ENCODE results near the gene TRRAP.

Gene TRRAP

DNA sequence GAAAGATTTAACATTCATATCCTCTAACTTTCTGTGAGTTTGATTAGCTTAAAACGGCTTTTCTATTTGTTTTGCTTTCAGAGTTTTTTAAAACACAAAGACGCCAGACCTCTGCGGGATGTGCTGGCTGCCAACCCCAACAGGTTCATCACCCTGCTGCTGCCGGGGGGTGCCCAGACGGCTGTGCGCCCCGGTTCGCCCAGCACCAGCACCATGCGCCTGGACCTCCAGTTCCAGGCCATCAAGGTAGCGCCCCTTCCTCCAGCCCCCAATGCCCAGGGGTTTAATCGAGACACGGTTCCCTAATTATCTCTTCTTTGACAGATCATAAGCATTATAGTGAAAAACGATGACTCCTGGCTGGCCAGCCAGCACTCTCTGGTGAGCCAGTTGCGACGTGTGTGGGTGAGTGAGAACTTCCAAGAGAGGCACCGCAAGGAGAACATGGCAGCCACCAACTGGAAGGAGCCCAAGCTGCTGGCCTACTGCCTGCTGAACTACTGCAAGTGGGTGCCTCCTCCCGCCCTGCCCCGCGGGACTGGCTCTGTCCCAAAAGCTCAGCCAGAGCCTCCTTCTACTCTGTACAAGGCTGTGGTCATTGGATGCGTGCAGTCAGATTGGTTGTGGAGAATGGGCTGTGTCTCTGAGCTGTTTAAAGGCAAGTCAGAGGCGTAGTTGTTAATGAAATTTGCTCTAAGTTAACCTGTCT is 71.2 kb downstream of the TRRAP start:
- no peak for DNase-seq (ENCODE audit: low spot score)

DNA sequence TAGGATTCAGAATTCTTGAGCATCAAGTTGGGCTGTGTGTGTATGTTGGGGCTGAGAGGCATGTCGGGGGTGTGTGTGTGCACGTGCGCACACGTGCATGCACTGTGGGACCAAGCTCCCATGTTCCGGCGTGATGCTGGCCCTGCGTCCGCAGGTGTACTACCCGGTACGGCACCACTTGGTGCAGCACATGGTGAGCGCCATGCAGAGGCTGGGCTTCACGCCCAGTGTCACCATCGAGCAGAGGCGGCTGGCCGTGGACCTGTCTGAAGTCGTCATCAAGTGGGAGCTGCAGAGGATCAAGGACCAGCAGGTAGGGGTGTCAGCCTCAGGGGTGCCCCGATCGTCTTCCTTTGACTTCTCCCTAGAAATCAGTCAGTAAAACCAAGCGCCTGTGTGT is 77.7 kb downstream of the TRRAP start:
- no peak for DNase-seq (ENCODE audit: low spot score)

- DNase-seq (ENCODE audit: low spot score), result no peak
Measured at GRCh38 chr7:98956469-98956868, 78.1 kb downstream of the TRRAP start.

DNA sequence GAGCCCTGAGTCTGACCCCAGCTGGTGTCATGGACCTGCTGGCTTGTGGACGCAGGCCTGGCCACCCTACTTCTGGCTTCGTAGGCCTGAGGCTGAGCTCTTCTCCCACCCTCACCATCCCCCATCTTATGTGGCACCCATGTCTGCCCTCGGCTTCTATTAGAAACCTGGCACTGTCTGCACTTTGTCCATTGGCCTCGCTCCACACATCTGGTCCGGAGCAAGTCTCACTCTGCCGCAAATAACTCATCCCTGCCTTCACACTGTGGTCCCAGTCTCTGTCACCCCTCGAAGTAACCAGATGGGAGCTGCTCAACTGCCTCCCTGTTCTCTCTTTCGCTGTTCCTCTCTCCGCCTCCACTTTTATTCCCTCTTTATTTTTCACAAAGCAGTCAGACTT is 78.6 kb downstream of the TRRAP start:
- no peak for DNase-seq (ENCODE audit: low spot score)

GRCh38 chr7:98957766-98958165 is 79.4 kb downstream of the TRRAP start:
- no peak for DNase-seq (ENCODE audit: low spot score)

DNA sequence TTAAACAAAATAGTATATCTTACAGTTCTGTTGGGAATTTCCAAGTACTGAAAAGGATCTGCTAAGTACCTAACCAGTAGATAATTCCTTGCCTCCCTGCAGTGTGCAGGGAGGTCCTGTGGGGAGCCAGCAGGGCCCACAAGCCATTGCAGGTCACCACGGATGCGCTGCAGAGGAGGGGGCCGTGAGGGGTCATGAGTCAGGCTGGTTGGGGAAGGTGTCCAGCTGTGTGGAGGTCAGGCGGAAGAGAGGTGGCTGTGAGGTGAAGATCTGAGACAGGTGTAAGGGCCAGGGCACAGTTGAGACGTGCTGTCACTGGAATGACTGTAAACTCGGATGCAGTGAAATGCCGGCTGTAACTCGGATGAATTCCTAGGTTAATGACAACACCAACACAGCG is 80.6 kb downstream of the TRRAP start:
- DNase-seq (ENCODE audit: low spot score), result no peak

- DNase-seq (ENCODE audit: low spot score), result no peak
Measured at GRCh38 chr7:98963305-98963704, 85.0 kb downstream of the TRRAP start.

DNA sequence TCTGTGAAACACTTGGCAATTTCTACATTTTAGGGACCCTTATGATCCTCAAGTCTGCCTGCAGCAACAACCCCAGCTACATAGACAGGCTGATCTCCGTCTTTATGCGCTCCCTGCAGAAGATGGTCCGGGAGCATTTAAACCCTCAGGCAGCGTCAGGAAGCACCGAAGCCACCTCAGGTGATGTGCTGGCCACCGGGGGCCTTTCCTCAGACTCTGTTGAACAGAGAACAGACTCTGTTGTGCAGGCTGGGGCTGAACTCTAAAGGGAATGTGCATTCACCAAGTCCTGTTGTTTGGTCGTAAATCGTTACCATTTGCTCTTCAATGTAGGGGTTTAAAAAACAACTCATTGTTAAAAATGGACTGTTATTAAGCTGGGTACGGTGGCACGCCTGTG is 86.3 kb downstream of the TRRAP start:
- no peak for DNase-seq (ENCODE audit: low spot score)

DNA sequence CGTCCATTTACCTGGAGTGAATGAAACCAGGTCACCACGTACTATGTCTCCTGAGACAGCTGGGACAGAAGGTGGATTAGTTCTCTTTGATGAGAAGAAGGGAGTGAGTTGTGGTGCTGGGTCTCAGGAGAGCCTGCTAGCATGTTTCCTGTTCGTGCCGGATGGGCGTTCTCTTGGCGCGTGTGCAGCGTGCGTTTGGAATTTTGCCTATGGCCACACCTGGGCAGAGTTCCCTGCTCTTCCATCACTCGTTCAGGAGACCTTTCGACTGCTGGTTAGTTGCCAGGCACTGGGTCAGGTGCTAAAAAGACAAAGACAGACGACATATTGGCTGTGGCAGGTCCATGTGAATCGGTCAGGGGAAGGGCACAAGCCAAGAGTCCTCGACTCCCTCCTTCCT is 90.3 kb downstream of the TRRAP start:
- no peak for DNase-seq (ENCODE audit: low spot score)

- no peak for DNase-seq (ENCODE audit: low spot score)
Measured at GRCh38 chr7:98969386-98969785, 91.1 kb downstream of the TRRAP start.

DNA sequence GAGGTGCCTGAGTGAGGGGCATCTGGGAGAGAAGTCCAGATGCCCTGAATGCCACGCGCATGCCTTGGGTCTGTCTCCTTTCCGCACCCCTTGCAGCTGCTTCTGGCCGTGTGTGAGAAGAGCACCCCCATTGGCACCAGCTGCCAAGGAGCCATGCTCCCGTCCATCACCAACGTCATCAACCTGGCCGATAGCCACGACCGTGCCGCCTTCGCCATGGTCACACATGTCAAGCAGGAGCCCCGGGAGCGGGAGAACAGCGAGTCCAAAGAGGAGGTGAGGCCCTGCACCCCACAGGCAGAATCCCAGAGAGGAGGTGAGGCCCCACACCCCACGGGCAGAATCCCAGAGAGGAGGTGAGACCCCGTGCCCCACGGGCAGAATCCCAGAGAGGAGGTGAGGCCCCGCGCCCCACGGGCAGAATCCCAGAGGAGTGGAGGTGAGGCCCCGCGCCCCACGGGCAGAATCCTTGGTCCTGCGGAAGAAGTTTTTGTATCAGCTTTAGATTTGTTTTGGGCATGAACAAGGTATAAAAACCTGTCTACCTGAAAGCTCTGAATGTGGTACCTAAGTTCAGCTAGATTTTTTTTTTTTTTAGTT is 91.8 kb downstream of the TRRAP start:
- DNase-seq (ENCODE audit: low spot score), result no peak

DNA sequence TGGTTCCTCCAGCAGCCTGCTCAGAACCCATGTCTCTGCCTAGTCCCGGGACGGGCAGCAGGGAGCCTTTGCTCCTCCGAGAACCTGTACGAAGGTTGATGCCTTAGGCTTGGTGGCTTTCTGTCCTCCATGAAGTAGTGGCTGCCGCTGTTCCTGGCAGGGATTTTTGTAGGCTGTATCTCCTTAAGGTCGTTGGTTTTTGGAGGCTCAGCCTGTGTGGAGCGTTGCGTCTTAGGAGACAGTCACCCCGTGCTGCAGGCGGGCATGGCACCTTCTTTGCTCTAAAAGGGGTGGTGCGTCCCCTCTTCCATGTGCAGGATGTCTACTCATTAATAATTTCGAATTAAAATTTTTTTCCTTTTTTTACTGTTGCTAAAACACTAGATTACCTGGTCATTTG is 92.5 kb downstream of the TRRAP start:
- DNase-seq (ENCODE audit: low spot score), result no peak

GRCh38 chr7:98974205-98974604 is 95.9 kb downstream of the TRRAP start:
- DNase-seq (ENCODE audit: low spot score), result no peak

- DNase-seq (ENCODE audit: low spot score), result no peak
Measured at GRCh38 chr7:98974906-98975816, 96.8 kb downstream of the TRRAP start.

DNA sequence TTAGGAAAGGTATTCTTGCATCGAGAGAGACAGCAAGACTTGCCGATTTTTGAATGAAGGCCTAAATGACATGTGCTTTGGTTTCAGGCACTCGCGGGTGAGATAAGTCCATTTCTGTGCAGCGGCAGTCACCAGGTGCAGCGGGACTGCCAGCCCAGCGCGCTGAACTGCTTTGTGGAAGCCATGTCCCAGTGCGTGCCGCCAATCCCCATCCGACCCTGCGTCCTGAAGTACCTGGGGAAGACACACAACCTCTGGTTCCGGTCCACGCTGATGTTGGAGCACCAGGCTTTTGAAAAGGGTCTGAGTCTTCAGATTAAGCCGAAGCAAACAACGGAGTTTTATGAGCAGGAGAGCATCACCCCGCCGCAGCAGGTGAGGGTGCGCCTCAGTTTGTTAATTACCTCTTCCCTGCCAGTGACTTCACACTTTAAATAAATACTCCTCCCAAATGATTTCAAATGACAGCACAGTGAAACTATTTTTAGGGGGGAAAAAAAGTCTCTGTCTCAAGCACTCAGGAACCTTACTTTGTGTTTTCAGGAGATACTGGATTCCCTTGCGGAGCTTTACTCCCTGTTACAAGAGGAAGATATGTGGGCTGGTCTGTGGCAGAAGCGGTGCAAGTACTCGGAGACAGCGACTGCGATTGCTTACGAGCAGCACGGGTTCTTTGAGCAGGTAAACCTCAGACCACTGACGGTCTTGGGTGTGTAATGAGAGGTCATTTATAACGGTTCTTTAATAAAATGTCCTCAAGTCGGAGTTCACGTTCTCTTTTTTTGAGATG is 98.3 kb downstream of the TRRAP start:
- DNase-seq (ENCODE audit: low spot score), result no peak

DNA sequence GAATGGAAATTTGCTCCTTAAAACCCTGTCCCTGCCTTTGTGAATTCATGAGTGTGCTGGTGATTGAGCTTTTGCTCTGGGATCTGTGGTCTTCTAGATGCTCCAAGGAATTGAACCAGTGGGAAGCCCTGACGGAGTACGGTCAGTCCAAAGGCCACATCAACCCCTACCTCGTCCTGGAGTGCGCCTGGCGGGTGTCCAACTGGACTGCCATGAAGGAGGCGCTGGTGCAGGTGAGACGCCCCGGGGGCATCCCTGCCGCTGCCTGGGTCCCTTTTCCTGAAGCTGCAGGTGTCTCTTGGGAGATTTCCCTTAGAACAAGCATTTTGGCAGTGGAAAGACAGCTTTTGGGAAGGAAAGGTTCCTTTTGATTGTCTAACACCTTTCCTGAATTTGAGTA is 100.3 kb downstream of the TRRAP start:
- DNase-seq (ENCODE audit: low spot score), result no peak

- no peak for DNase-seq (ENCODE audit: low spot score)
Measured at GRCh38 chr7:98981701-98982100, 103.4 kb downstream of the TRRAP start.

GRCh38 chr7:98982686-98983085 is 104.4 kb downstream of the TRRAP start:
- no peak for DNase-seq (ENCODE audit: low spot score)

DNA sequence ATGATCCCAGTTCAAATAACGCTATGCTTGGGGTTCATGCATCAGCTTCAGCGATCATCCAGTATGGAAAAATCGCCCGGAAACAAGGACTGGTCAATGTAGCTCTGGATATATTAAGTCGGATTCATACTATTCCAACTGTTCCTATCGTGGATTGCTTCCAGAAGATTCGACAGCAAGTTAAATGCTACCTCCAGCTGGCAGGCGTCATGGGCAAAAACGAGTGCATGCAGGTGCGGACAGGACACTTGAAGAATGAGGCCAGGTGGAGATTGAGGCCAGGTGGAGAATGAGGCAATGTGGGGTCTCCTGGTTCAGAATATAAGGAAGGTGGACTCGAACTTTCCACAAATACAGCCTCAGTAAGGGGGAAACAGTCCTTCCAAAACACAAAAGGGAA is 105.8 kb downstream of the TRRAP start:
- DNase-seq (ENCODE audit: low spot score), result no peak

DNA sequence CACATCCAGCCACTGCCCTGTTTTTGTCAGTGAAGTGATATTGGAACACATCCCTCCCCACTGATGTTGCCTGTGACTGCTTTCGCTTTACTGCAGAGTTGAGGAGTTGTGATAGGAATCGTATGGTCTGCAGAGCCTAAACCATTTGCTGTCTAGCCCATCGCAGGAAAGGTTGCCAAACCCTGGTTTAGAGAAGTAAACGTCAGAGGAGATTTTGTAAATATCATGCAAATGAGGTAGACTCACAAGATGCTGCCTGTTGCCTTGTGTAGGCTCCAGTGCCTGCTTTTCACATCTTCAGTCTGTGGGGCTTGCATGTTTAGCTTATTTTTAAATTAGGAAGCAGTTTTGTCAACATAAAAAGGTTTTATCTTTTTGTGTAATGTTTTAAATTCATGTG is 107.1 kb downstream of the TRRAP start:
- DNase-seq (ENCODE audit: low spot score), result no peak

DNA sequence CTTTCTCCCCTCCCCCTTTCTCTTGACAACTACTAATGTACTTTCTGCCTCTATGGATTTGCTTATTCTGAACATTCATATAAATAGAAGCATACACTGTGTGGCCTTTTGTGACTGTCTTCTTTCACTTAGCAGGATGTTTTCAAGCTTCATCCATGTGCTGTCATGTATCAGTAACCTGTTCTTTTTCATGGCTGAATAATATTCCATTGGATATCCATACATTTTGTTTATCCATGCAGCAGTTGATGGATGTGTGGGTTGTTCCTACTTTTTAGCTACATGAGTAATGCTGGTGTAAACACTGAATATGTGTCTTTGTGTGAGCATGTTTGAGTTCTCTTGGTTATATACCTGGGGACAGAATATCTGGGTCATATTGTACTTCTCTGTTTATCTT is 107.6 kb downstream of the TRRAP start:
- no peak for DNase-seq (ENCODE audit: low spot score)

DNA sequence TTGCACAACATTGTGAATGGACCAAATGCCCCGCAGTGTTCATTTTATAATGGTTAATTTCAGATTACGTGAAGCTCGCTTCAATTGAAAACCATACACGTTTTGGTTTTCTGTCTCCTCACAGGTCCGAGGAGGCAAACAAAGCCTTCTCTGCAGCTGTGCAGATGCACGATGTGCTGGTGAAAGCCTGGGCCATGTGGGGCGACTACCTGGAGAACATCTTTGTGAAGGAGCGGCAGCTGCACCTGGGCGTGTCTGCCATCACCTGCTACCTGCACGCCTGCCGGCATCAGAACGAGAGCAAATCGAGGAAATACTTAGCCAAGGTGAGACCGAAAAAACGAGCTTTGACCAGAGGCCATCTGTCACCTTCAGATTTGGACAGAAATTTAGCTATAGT is 110.3 kb downstream of the TRRAP start:
- no peak for DNase-seq (ENCODE audit: low spot score)
